ENCODE results near the gene TRIM52. TPM values are rescaled to one million over a fixed set of nuclear protein-coding genes. Genes with fewer than 3 reads are reported as not detected.

TRIM52 gene
- total and polyA plus RNA-seq, 9 of the 15 experiments (the other 6 are each of a cell fraction or from before 2014, with no cell fraction given): 3.3 to 21.9 (median 13.5) TPM

DNA sequence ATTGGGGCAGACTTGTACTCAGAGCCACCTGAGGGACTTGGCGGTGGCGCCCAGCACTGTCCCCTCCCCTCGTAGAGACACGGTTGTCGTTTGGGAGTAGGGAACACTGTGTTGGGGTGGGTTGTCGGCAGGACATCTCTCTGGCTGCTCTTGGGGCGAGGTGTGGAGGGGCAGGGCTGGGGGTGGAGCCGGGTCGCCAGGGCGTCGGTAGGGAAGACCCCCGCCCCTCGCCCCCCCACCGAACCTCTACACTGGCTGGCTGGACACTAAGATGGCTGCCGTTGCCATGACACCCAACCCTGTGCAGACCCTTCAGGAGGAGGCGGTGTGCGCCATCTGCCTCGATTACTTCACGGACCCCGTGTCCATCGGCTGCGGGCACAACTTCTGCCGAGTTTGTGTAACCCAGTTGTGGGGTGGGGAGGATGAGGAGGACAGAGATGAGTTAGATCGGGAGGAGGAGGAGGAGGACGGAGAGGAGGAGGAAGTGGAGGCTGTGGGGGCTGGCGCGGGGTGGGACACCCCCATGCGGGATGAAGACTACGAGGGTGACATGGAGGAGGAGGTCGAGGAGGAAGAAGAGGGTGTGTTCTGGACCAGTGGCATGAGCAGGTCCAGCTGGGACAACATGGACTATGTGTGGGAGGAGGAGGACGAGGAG, 37.1 kb downstream of the TRIM52 start (continued):
- TF ChIP-seq, protein P1, sequence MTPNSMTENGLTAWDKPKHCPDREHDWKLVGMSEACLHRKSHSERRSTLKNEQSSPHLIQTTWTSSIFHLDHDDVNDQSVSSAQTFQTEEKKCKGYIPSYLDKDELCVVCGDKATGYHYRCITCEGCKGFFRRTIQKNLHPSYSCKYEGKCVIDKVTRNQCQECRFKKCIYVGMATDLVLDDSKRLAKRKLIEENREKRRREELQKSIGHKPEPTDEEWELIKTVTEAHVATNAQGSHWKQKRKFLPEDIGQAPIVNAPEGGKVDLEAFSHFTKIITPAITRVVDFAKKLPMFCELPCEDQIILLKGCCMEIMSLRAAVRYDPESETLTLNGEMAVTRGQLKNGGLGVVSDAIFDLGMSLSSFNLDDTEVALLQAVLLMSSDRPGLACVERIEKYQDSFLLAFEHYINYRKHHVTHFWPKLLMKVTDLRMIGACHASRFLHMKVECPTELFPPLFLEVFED (CRISPR knock-in tag; conservative IDR thresholded peaks at IDR 0.05): peak; percentile 92
- TF ChIP-seq ZNF586 (CRISPR knock-in tag; conservative IDR thresholded peaks at IDR 0.05) (no peak), ZFX (CRISPR knock-in tag; IDR thresholded peaks at IDR 0.05) (no peak), ADNP (tag; IDR thresholded peaks at IDR 0.05) (no peak), SMARCC2 (IDR thresholded peaks at IDR 0.05; ENCODE audit: low read depth) (no peak), RAD51 (IDR thresholded peaks at IDR 0.05; ENCODE audit: borderline replicate concordance, low read depth) (no peak), CBX1 (IDR thresholded peaks at IDR 0.05; ENCODE audit: low read depth) (no peak), CHD4 (IDR thresholded peaks at IDR 0.05; ENCODE audit: insufficient read depth, insufficient replicate concordance, low read depth, low read length, poor library complexity, severe bottlenecking) (no peak), PML (IDR thresholded peaks at IDR 0.05; ENCODE audit: low read length) (no peak), NUFIP1 (IDR thresholded peaks at IDR 0.05; ENCODE audit: partially characterized antibody) (no peak), SREBF2 (CRISPR knock-in tag; IDR thresholded peaks at IDR 0.05) (no peak), HCFC1 (IDR thresholded peaks at IDR 0.05; ENCODE audit: low read depth, low read length) (no peak), ELF4 (CRISPR knock-in tag; IDR thresholded peaks at IDR 0.05) (0 out of 2 replicates have a peak, but pooled peaks have one; percentile 73), GABPB2 (CRISPR knock-in tag; conservative IDR thresholded peaks at IDR 0.05) (no peak), NCOR1 (IDR thresholded peaks at IDR 0.05) (no peak), TRIM24 (IDR thresholded peaks at IDR 0.05) (no peak), HMGN3 (IDR thresholded peaks at IDR 0.05; ENCODE audit: borderline replicate concordance, extremely low read depth, insufficient read length, low read depth, low read length) (no peak), ZNF76 (CRISPR knock-in tag; IDR thresholded peaks at IDR 0.05; ENCODE audit: borderline replicate concordance) (no peak), BCL6 (CRISPR knock-in tag; IDR thresholded peaks at IDR 0.05) (no peak), ZNF436 (CRISPR knock-in tag; IDR thresholded peaks at IDR 0.05) (no peak), MEF2D (tag; conservative IDR thresholded peaks at IDR 0.05; ENCODE audit: low read depth) (no peak), ZNF197 (CRISPR knock-in tag; IDR thresholded peaks at IDR 0.05; ENCODE audit: low read depth) (no peak), HDAC1 (IDR thresholded peaks at IDR 0.05) (peak in 1 of 2 experiments; percentile 66; a peak in 1 of 4 replicates), ZNF778 (CRISPR knock-in tag; IDR thresholded peaks at IDR 0.05) (no peak), SIN3A (IDR thresholded peaks at IDR 0.05; ENCODE audit: borderline replicate concordance in 2 of 2, control insufficient read depth in 1 of 2, low read depth in 2 of 2, low read length in 2 of 2) (no peak), ZNF561 (CRISPR knock-in tag; conservative IDR thresholded peaks at IDR 0.05) (no peak), SRSF9 (IDR thresholded peaks at IDR 0.05; ENCODE audit: borderline replicate concordance, low read depth, low read length) (no peak), ZNF707 (CRISPR knock-in tag; conservative IDR thresholded peaks at IDR 0.05) (no peak)
